SU-DHL-6 (cell line): ENCODE measurements around the gene SLC17A7.

Experiments
- H2AFZ ChIP-seq: fragments of 200-600 bp; sonication (generic); 2 replicates; pipeline ENCODE4 v1.6.1; 2014; ENCODE audit warnings: low read depth, mild to moderate bottlenecking, moderate library complexity, mixed read lengths, antibody characterized with exemption, low read length; ENCODE audit not compliant: severe bottlenecking
- H3F3A ChIP-seq: fragments of 200-600 bp; shearing (Covaris generic); 2 replicates; pipeline ENCODE4 v1.6.0; 2016; ENCODE audit warnings: antibody characterized with exemption, mild to moderate bottlenecking; ENCODE audit not compliant: insufficient read depth
- H3K27ac ChIP-seq: fragments of 200-600 bp; sonication (generic); 2 replicates; pipeline ENCODE4 v1.5.1; 2016; ENCODE audit warnings: low read depth, mild to moderate bottlenecking, low read length, moderate library complexity, mixed read lengths
- H3K27me3 ChIP-seq: fragments of 200-600 bp; sonication (generic), shearing (Covaris generic); 2 replicates; pipeline ENCODE4 v1.6.0; 2014; ENCODE audit warnings: mild to moderate bottlenecking, low read length
- H3K36me3 ChIP-seq: fragments of 200-600 bp; sonication (generic); 2 replicates; pipeline ENCODE4 v1.6.1; 2014; ENCODE audit warnings: mild to moderate bottlenecking, low read length, mixed read lengths
- H3K4me2 ChIP-seq: fragments of 300-600, 200-600 bp; shearing (Covaris generic), sonication (generic); 2 replicates; pipeline ENCODE4 v1.6.0; 2014; ENCODE audit warnings: low read length, low read depth, mild to moderate bottlenecking; ENCODE audit not compliant: poor library complexity, severe bottlenecking
- H3K4me3 ChIP-seq: fragments of 200-600 bp; sonication (generic); 2 replicates; pipeline ENCODE4 v1.5.1; 2014; ENCODE audit warnings: antibody characterized with exemption, low read length, mild to moderate bottlenecking, mixed read lengths; ENCODE audit not compliant: insufficient read depth, poor library complexity, severe bottlenecking
- H3K79me2 ChIP-seq: fragments of 200-600 bp; sonication (generic); 2 replicates; pipeline ENCODE4 v1.6.1; 2014; ENCODE audit warnings: mild to moderate bottlenecking, low read length, moderate library complexity; ENCODE audit not compliant: insufficient read depth
- H3K9ac ChIP-seq: fragments of 200-600 bp; sonication (generic); 2 replicates; pipeline ENCODE4 v1.7.0; 2014; ENCODE audit warnings: mild to moderate bottlenecking, low read length
- H3K9me2 ChIP-seq: fragments of 200-600 bp; sonication (generic); replicated peaks from 2 replicates; pipeline ENCODE4 v1.6.1; 2014; ENCODE audit warnings: low read length; ENCODE audit not compliant: insufficient read depth
- H3K9me3 ChIP-seq: fragments of 200-600 bp; sonication (generic); 2 replicates; pipeline ENCODE4 v1.6.1; 2014; ENCODE audit warnings: low read length, mixed read lengths; ENCODE audit not compliant: insufficient read depth
- H4K20me1 ChIP-seq: fragments of 200-600 bp; sonication (generic); 2 replicates; pipeline ENCODE4 v1.6.1; 2014; ENCODE audit warnings: low read depth, mild to moderate bottlenecking, antibody characterized with exemption, low read length, moderate library complexity, mixed read lengths
- CTCF ChIP-seq: fragments of 200-600 bp; sonication (generic); IDR thresholded peaks from one replicate; pipeline ENCODE4 v1.5.1; 2017; ENCODE audit warnings: antibody characterized with exemption, mild to moderate bottlenecking, low read length, moderate library complexity; ENCODE audit not compliant: insufficient read depth, poor library complexity, severe bottlenecking
- EZH2phosphoT487 ChIP-seq: fragments of 200-600 bp; sonication (generic), shearing (Covaris generic); conservative IDR thresholded peaks from 2 replicates; pipeline ENCODE4 v1.6.1; 2018; ENCODE audit warnings: mild to moderate bottlenecking, antibody characterized with exemption, low read length, moderate library complexity, mixed read lengths

Gene SLC17A7

GRCh38 chr19:49389406-49389805 is 51.9 kb downstream of the SLC17A7 start:
- H3K9ac ChIP-seq: no peak overlapping the region
- no peak overlapping the region for H3K27ac ChIP-seq
- peaks cover 4% of the 10 kb centered on the region; the same call in 1 of the 2 replicates for H3F3A ChIP-seq
- H3K4me2 ChIP-seq: no peak overlapping the region
- H3K27me3 ChIP-seq: no peaks in the 10 kb centered on the region
- H2AFZ ChIP-seq: no peak overlapping the region
- no peaks in the 10 kb centered on the region for H3K9me3 ChIP-seq
- no peak for TF ChIP-seq CTCF
- TF ChIP-seq EZH2phosphoT487: no peak
- no peaks in the 10 kb centered on the region for H3K79me2 ChIP-seq
- no peaks in the 10 kb centered on the region for H4K20me1 ChIP-seq
- no peak overlapping the region for H3K4me3 ChIP-seq
- H3K9me2 ChIP-seq: no peaks in the 10 kb centered on the region
- no peaks in the 10 kb centered on the region for H3K36me3 ChIP-seq

GRCh38 chr19:49387936-49388372 is 53.4 kb downstream of the SLC17A7 start, which contains the start of gene KASH5:
Gene KASH5, plus strand, starts transcription at chr19:49388249. Its CDS starts 2,635 bp downstream, at chr19:49390884.
- Histone ChIP-seq H4K20me1 (no peaks in the 10 kb centered on the region), H3K79me2 (no peaks in the 10 kb centered on the region), H3K4me3 (no peak within 1 kb of the TSS), H3K36me3 (no peaks in the 10 kb centered on the region), H3F3A (peaks cover 4% of the 10 kb centered on the region; the same call in 1 of the 2 replicates), H3K4me2 (no peak within 1 kb of the TSS), H3K9me3 (no peaks in the 10 kb centered on the region), H3K9ac (no peak within 1 kb of the TSS), H3K9me2 (no peaks in the 10 kb centered on the region), H2AFZ (no peak within 1 kb of the TSS), H3K27me3 (no peaks in the 10 kb centered on the region), H3K27ac (no peak within 1 kb of the TSS)
- no peak for TF ChIP-seq CTCF
- TF ChIP-seq EZH2phosphoT487: no peak

- no peak overlapping the region for H3K9ac ChIP-seq
- no peak overlapping the region for H3K27ac ChIP-seq
- no peak for TF ChIP-seq EZH2phosphoT487
- TF ChIP-seq CTCF: no peak
- no peaks in the 10 kb centered on the region for H3K9me3 ChIP-seq
- H3K9me2 ChIP-seq: no peaks in the 10 kb centered on the region
- no peak overlapping the region for H3K4me3 ChIP-seq
- H3K4me2 ChIP-seq: no peak overlapping the region
- no peaks in the 10 kb centered on the region for H3K79me2 ChIP-seq
- no peak overlapping the region for H2AFZ ChIP-seq
- no peaks in the 10 kb centered on the region for H4K20me1 ChIP-seq
- no peaks in the 10 kb centered on the region for H3F3A ChIP-seq
- no peaks in the 10 kb centered on the region for H3K27me3 ChIP-seq
- H3K36me3 ChIP-seq: no peaks in the 10 kb centered on the region
Observed at GRCh38 chr19:49383599-49383998, 57.7 kb downstream of the SLC17A7 start.
